ENCODE results near the gene AKIP1.

Gene AKIP1

DNA sequence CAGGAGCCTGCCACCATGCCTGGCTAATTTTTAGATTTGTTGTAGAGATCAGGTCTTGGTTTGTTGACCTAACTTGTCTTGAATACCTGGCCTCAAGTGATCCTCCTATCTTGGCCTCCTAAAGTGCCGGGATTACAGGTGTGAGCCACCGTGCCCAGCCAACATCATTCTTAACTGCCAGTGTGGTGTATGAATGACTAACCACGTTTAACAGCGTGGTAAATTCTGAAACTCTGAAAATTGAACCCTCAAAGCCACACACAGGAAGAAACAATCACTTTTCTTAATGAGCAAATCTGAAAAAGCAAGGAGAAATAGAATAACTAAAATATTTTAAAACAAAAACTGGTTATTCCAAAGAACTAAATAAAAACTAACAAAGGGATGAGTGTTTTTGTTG lies 45.9 kb downstream of the AKIP1 start:
- no peaks in the 10 kb centered on the region for H3K4me1 ChIP-seq

DNA sequence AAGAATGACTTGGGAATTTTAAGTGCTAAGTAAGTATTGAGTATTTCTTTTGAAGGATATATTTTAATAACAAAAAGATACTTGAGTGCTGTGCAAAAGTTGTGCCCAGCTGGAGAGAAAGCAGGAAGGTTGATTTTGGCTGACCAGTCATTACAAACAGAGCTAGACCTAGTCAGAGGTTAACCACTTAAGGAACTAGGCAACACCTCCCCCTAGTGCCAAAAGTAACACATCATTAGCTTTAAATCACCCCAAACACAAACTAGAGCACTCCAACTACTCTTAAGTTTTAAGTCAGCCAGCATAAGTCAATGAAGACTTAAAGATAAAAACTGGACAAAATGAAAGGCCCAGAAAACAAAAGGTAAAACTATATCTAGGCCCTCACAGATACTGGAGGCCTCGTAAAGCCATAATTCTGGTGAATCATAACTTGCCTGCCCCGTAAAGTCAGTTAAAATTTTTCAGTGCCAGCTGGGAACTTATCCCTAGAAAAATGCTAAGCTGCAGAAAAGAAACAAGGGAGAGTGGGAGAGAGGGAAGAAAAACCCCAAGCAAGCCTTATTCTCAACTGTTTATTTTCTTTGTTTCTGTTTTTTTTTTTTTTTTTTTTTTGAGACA lies 48.7 kb downstream of the AKIP1 start:
- peak; percentile 66 to 78 for DNase-seq (ENCODE audit: low spot score in 2 of 2)
- Histone ChIP-seq H3K4me3 (no peak overlapping the region), H3K4me1 (no peaks in the 10 kb centered on the region), H3K27me3 (ENCODE audit: low read depth) (no peaks in the 10 kb centered on the region), H3K9me3 (no peaks in the 10 kb centered on the region), H3K36me3 (replicated peaks) (0 out of 2 replicates have a peak, but pooled peaks cover 5% of the 10 kb centered on the region)
- in situ Hi-C loops (cut with MboI; ENCODE audit: low sequenced_read_pairs), result no loop called here

More for the DNA sequence above, 45.9 kb downstream of the AKIP1 start:
- Histone ChIP-seq H3K27me3 (ENCODE audit: low read depth) (no peaks in the 10 kb centered on the region), H3K9me3 (no peaks in the 10 kb centered on the region), H3K36me3 (replicated peaks) (peaks cover 12% of the 10 kb centered on the region; the same call in 1 of the 2 replicates), H3K4me3 (no peak overlapping the region)
- in situ Hi-C loops (cut with MboI; ENCODE audit: low sequenced_read_pairs), result no loop called here
- no peak for DNase-seq (ENCODE audit: low spot score in 2 of 2)

DNA sequence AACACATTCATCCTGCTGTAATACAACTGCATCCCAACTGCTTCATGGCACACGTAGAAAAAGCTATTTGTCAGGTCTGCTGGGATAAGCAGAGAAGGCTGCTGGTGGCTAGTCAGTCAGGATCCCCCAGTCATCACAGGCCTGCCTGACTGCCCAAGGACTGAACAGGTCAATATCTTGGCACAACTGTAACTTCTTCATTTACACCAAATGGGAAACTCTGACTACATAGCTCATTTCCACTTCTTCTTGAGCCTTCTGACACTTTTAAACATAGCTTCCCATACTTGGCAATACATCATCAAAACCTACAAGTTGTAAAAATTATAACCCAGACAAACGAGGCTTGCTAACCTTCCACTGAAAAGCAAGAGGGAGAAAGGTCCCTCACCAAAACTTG lies 50.4 kb downstream of the AKIP1 start:
- in situ Hi-C loops (cut with MboI; ENCODE audit: low sequenced_read_pairs), result no loop called here
- Histone ChIP-seq H3K4me3 (no peak overlapping the region), H3K27me3 (ENCODE audit: low read depth) (no peaks in the 10 kb centered on the region), H3K9me3 (no peaks in the 10 kb centered on the region), H3K36me3 (replicated peaks) (no peaks in the 10 kb centered on the region), H3K4me1 (no peaks in the 10 kb centered on the region)
- DNase-seq (ENCODE audit: low spot score in 2 of 2), result no peak

DNA sequence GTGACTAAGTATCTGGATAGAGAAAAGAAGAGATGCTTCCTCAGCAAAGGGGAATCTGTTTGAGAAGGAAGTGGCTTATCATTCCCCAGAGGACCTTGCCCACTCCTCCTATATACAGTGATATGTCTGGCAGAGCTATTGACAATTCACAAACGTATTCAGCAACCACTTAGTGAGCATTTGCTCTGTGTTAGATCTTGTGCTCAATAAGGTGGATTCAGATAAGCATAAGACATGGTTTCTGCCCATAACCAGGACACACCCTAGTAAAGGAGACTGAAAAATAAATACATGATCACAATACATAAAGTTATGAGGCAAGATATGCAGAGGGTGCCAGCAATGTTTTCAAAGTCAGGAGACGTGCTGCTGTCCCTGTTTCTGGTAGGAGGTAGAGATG lies 51.9 kb downstream of the AKIP1 start:
- no peak for DNase-seq (ENCODE audit: low spot score in 2 of 2)
- no peaks in the 10 kb centered on the region for H3K9me3 ChIP-seq
- H3K36me3 ChIP-seq (replicated peaks), result no peaks in the 10 kb centered on the region
- in situ Hi-C loops (cut with MboI; ENCODE audit: low sequenced_read_pairs), result no loop called here
- no peaks in the 10 kb centered on the region for H3K4me1 ChIP-seq
- H3K4me3 ChIP-seq, result peak overlapping the region; percentile 93; the same call in 1 of the 2 replicates
- no peaks in the 10 kb centered on the region for H3K27me3 ChIP-seq (ENCODE audit: low read depth)

DNA sequence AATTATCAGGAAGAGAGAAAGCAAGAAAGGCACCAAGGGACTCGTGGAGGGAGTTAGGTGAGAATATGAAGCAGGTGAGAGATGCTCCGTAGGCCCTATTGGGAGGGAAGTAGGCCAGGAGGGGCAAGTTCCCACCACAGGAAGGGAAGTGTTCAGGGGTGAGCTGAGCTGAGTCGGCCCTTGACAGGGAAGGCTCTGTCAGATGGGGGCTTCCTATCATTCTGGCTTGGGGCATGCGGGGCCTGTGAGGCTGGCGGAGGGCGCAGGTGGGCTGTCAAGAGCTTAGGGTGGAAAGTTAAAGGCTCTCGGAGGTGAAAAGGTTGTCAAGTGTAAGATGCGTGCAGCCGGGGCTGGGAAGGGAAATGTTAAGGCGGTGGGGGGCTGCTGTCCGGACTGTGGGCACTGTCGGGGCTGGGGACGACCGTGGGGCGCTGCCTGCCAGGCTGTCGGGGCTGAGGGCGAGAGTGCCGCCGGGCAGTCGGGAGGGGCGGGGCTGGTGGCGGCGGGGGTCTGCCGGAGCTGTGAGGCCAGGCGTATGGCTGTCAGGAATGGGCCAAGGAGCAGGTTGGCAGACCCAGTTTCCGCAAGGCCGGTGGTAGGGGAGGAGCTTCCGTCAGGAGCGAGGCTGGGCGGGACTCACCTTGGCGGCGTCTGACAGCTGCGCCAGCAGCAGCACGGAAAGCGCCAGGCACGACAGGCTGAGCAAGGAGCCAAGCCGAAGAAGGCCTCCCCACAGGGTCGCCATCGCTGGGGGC lies 52.8 kb downstream of the AKIP1 start:
- DNase-seq (ENCODE audit: low spot score in 2 of 2), result peak; percentile 66 to 86
- Histone ChIP-seq H3K27me3 (ENCODE audit: low read depth) (no peaks in the 10 kb centered on the region), H3K36me3 (replicated peaks) (no peaks in the 10 kb centered on the region), H3K4me1 (no peaks in the 10 kb centered on the region), H3K9me3 (no peaks in the 10 kb centered on the region), H3K4me3 (peak overlapping the region; percentile 93)
- in situ Hi-C loops (cut with MboI; ENCODE audit: low sequenced_read_pairs), result no loop called here

DNA sequence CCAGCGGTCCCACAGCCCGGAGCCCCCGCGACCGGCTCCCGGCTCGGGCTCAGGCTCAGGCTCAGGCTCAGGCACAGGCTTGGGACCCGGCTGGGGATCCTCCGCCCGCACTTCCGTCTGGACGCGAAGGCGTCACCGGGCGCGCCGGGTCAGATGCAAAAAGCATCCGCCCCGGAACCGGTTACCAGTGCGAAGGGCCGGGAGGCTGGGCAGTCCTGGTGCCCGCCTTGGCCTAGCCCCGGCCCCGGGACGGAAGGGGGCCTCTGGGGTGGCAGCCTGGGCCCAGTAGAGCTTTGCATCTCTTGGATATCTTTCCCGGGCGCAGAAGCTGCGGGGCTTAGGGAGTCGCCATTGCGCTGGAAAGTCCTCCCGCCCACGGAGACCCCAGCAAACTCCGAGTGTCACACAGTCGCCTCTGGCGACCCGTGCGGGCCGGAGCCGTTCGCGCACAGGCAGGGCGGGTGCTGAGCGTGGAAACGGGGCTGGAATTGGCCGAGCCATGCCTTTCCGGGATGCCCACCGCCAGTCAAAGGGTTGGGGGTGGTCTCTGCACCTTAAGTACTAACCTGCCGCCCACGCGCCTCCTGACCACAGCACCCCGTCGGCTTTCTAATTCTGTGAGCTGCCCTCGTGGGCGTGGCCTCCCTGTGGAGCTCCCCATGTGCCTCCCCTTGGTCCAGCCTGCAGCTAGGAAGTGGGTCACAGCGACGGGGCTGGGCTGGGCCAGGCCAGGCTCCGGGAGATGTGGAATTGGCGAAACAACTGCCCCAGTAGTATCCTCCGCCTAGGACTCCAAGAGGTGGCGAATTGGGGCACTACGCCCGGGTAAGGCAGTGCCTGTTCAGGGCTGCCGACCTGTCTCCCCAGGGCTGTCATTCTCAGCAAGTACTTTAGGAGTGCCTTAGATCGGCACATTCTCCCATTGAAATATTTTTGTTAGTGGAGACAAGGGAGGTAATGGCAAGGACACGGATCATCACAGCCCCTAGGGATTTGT lies 53.6 kb downstream of the AKIP1 start, which contains the start of gene TMEM9B:
Gene TMEM9B (minus strand): TSS at position 119 of the 997 bp plus-strand sequence. CDS start 129 bp downstream, outside the sequence.
- Histone ChIP-seq H3K4me1 (0 out of 2 replicates have a peak, but pooled peaks cover 1% of the 10 kb centered on the region), H3K4me3 (peak within 1 kb of the TSS; percentile 93), H3K9me3 (no peaks in the 10 kb centered on the region), H3K36me3 (replicated peaks) (no peaks in the 10 kb centered on the region), H3K27me3 (ENCODE audit: low read depth) (no peaks in the 10 kb centered on the region)
- in situ Hi-C loops (cut with MboI; ENCODE audit: low sequenced_read_pairs), result no loop called here
- peak; percentile 67 to 88 for DNase-seq (ENCODE audit: low spot score in 2 of 2)

DNA sequence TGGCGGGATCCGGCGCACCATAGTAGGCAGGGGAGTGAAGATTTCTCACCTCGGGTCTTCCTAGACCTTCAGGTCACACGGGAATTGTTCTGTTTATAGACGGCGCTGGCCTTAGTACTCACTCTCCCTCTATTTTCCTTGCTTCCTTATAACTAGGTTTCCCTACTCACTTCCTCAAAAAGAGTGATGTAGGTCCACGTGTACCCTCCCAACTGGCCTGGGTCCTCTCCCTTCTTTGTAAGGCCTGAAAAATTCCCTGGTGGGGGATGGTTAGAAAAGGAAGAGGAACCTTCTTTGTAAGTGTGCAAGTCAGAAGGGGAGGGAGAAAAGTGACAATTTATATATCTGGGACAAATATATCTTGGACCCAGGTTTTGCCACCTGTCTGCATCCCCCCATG lies 56.2 kb downstream of the AKIP1 start:
- Histone ChIP-seq H3K27me3 (ENCODE audit: low read depth) (no peaks in the 10 kb centered on the region), H3K4me1 (peaks cover 4% of the 10 kb centered on the region), H3K4me3 (no peak overlapping the region), H3K9me3 (no peaks in the 10 kb centered on the region), H3K36me3 (replicated peaks) (no peaks in the 10 kb centered on the region)
- in situ Hi-C loops (cut with MboI; ENCODE audit: low sequenced_read_pairs), result no loop called here
- DNase-seq (ENCODE audit: low spot score in 2 of 2), result no peak
